GM12873 (cell line): ENCODE results near the gene IL23R.
A peak's percentile ranks its signal among the peaks of the same experiment; 100 is the strongest.

Experiments
- CTCF ChIP-seq: IDR thresholded peaks from 2 replicates; pipeline ENCODE4 v1.5.1; 2012; ENCODE audit warnings: low read depth, mild to moderate bottlenecking, moderate library complexity, low read length, control low read depth; ENCODE audit not compliant: insufficient read depth; ENCODE audit errors: missing control alignments

IL23R gene

GRCh38 chr1:67140460-67140859 is 25.8 kb upstream of the IL23R start:
- TF ChIP-seq CTCF, result no peak

GRCh38 chr1:67142931-67143330 is 23.3 kb upstream of the IL23R start:
- no peak for TF ChIP-seq CTCF

GRCh38 chr1:67143966-67144365 is 22.3 kb upstream of the IL23R start:
- no peak for TF ChIP-seq CTCF

GRCh38 chr1:67144696-67145095 is 21.6 kb upstream of the IL23R start:
- peak; percentile 54 for TF ChIP-seq CTCF

- no peak for TF ChIP-seq CTCF
Observed at GRCh38 chr1:67146101-67146500, 20.2 kb upstream of the IL23R start.

GRCh38 chr1:67146539-67146938 is 19.7 kb upstream of the IL23R start:
- TF ChIP-seq CTCF, result no peak

- TF ChIP-seq CTCF, result no peak
Observed at GRCh38 chr1:67148516-67149178, 17.6 kb upstream of the IL23R start.
